CD4-positive, alpha-beta T cell treated with Interleukin-4 for 1 hour (primary cell): Measurements from ENCODE around the gene BTBD9.

Experiments used
- DNase-seq, 2 donors: peaks; one replicate each; pipeline ENCODE4 v3.0.0-alpha.2; 2020 to 2022

Gene BTBD9

DNA sequence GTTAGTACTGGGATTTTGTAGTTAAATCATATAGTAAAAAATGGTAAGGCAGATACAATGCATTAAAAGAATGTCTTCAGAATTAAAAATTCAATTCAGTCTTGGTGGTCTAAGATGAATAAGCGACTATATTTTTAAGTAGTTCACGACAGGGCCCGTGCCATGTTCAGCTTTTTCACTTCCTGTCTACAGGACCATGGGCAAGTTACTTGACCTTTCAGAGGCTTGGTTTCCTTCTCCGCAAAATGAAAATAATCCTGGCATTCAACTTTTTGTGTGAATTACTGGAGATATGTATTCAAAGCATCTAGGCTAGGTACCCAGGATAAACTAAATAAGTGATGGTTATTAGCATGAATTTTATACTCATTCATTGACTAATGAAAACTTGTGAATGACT is 216.0 kb downstream of the BTBD9 start:
- DNase-seq: no peak

DNA sequence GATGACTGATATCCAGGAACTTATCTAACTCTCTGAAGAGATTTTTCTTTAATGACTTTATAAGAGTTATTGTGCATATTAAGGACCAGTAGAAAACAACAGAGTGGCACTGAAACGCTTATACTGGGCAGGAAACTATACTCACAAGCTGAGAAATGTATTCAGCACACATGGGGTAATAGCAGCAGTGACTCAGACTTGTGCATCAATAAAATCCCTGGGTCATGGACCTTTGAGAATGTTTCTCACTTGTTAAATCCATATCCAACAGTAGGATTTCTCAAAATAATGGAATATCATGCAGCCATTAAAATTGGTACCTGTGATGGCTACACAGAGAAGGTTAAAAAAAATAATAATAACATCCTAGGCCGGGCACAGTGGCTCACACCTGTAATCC is 219.5 kb downstream of the BTBD9 start:
- no peak for DNase-seq

DNA sequence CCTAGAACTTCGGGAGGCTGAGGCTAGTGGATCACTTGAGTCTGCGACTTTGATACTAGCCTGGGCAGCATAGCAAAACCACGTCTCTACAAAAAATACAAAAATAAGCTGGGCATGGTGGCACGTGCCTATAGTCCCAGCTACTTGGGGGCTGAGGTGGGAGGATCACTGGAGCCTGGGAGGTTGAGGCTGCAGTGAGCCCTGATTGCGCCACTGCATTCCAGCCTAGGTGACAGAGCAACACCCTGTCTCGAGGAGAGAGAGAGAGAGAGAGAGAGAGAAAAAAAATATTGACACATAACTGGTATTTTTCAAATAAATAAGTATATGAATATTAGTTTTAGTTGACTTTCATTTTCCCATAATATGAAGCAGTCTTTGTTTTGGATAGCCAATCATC is 222.2 kb downstream of the BTBD9 start:
- no peak for DNase-seq

DNA sequence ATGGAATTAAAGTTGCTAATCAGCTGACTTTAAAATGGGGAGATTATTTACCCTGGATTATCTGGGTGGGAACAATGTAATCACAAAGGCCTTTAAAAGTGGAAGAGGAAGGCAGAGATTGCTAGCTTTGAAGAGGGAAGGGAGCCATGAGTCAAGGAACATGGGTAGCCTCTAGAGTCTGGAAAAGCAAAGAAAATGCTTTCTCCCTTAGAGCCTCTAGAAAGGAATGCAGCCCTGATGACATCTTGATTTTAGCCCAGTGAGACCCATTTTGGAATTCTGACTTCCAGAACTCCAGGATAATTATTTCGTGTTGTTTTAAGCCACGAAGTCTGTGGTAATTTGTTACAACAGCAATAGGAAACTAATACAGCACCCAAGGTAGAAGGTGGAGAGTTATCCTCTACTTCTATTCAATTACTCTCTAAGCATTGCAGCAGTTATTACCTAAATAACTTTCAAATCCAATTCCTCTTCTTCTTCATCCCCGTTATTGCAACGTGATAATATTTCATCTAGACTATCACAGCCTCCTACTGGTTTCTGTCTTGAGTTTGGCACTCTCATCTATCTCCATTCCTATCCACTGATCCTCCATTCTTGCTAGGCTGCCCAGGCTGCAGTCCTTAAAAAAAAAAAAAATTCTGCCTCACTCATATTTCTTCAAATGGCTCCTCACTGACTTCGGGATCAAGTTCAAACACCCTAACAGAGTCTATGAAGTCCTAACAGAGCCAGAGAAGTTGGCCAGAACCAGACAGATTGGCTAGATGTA is 224.3 kb downstream of the BTBD9 start:
- DNase-seq: no peak

DNA sequence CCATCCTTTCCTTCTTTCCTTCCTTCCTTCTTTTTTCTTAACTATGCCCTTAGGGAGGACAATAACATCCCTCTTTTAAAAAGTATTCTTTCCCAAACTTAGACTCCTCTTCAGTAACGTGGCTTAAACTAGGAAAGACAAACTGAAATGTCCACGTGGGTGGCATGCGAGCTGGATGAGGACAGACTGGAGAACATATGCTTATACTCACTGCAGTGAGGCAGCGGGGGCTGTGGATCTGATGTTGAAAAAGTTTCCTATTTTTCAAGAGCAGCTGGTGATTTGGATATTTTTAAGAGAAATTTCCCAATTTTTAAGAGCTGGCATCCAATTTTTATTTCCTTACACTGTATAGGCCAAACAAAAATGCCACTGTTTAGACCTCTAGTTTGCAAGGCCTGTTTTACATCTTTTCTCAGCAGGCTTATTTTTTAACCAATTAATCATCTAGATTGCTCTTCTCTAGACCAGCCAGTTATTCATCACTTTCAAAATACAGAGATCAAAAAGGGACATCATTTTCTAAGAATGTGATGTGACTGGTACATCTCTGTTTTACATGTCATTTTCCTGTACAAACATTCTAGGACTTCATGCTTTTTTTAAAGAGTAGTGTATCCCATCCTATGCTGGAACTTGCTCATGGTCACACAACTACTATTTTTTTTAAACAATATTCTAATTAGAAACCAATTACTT is 226.5 kb downstream of the BTBD9 start:
- DNase-seq: no peak

DNA sequence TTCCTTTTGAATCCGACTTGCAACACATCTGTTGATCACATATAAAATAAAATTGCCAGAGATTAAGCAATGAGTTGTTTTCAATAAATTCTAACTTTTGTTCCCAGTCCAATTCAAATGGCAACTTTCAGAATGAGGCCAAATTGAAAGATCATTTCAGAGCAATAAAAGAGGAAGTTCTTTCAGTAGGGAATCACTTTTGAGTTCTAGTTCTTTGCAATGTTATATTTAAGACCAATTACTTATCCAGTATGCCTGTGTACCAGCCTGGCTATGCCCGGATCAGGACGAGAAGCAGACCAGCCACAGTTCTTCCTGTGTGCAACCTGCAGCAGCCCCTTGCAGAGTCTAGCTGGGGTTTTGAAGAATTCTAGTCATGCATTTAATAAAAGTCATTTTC is 232.5 kb downstream of the BTBD9 start:
- DNase-seq: no peak

DNA sequence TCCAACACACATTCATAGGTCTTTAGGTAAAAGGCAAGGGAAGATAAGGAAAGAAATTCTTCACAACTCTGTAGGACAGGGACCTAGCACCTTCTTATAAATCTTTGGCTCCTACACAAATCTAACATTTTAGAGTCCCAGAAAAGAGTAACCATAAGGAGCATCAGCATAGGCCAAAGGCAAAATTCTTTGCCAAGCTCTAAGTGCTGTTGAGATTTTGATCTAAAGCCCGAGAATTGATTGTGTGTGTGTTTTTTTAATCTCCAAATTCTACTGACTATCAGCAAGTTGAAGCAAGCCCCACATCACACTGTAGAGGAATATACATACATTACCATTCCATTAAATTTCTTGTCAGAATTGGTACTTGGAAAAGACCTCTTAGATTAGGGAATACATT is 233.6 kb downstream of the BTBD9 start:
- DNase-seq: no peak

DNA sequence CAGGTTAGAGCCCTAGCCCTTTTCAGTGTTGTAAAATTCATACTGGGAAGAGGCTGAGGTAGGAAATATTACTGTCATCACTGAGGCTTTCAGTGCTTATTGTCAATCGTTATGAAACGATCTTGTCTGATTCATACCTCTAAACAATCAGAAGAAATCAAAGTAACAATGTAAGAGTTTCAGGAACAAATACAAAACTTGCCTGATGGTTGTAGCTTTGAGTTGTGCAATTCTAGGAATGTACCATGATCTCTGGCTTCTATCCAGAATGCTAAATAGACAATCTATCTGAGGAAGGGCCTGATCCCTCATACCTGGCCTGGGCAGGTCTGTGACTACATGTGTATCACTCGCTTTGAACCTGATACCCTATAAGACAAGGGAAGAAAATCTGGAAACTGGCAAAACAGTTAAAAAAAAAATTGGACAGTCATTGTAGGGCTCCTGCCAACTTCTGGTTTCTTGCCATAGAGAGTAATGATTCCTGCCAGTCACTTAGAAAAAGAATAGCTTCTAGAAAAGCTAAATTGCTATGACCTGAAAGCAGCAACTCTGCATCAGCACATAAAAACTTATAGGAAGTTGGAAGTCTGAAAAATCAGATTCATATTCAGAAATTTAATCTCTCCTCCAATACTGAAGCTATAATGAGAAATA is 234.7 kb downstream of the BTBD9 start:
- DNase-seq: no peak

DNA sequence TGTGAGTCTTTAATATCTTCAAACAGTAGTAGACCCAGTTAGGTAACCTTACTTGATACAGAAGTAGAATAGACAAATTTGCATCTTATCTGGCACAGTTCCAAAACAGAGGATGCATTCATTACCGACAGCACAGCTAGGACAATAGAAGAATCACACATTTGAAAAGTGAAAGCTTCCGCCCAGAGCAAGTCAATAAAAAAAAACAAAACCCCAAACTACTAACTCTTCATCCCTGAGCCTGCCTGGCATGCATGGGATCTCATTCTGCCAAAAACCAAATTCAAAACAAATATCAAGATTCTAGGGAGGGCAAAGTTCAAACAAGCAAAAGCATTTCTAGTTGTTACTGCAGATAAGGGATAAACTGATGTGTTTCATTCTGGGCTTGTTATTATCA is 235.4 kb downstream of the BTBD9 start:
- DNase-seq: no peak

DNA sequence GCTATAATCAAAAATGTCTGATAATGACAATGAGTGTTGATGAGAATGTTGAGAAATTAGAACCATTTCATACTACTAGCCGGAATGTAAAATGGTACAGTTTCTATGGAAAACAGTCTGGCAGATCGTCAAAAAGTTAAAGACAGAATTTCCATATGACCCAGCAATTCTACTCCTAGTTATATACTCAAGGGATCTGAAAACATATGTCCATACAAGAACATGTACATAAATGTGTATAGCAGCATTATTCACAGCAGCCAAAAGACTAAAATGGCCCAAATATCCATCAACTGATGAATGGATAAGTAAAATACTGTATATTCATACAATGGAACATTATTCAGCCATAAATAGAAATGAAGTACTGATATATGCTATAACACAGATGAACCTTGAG is 236.2 kb downstream of the BTBD9 start:
- no peak for DNase-seq

DNA sequence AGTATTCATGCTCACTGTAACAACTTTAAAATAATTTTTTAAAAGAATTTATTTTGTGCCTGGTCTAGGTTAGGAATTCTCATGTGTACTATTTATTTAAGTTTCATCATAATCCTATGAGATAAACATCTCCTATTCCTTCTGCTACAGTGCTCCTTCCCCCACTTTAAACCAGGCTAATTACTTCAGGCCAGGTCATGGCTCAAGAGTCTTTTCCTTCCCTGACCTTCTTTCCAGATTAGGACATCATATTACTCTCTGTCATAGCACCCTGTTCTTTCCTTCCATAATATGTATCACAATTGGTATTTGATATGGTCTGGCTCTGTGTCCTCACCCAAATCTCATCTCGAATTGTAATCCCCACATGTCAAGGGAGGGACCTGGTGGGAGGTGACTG is 239.0 kb downstream of the BTBD9 start:
- DNase-seq: no peak

DNA sequence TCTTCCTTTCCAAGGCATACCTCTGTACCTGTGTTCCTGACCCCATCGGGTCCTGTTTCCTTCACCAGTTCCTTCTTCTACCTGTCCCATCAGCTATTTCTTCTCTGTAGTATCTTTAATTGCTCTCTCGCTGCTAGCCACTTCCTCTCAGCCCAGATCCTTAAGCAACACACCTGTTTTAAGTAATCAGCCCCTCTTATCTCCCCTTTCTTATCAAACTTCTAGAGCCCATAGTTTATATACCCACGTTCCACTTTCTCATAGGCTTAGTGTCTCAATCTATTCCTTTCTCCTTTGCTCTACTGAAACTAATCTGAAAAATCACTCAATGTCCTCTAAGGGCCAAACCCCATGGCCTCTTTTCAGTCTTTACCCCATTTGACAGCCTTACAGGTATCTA is 239.6 kb downstream of the BTBD9 start:
- no peak for DNase-seq

DNA sequence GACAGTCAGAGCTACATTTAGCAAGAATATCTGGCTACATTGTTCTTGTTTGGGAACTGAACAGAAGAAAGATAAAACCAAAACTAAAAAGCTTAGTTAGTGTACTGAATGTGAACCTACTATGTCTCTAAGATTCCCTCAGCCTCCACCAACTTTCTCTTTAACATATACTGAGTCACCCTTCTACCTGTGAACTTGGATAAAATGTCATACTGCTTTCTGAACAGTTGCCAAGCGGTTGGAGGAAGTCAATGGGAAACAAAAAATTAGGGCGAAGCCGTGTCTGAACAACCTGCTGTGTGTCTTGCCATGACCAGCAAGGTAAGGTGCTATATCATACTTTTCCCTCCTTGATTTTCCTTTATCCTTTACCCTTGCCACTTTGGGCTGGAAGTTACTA is 243.5 kb downstream of the BTBD9 start:
- DNase-seq: no peak

DNA sequence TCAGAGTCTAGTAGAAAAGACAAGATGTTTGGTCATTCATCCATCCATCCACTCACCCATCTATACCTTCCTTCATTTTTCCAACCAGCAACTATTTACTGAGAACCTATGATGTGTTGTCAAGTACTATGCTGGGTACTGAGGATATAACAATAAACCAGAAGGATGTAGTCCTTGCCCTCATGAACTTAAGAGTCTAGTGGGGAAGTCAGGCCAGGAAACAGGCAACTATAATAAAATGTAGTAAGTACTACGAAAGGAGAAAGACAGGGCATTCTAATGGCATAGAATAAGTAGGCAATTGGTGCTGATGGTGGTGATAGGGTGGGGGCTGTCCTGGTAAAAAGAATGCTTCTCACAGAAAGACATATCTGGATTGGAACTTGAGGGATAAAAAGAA is 245.7 kb downstream of the BTBD9 start:
- DNase-seq: no peak

DNA sequence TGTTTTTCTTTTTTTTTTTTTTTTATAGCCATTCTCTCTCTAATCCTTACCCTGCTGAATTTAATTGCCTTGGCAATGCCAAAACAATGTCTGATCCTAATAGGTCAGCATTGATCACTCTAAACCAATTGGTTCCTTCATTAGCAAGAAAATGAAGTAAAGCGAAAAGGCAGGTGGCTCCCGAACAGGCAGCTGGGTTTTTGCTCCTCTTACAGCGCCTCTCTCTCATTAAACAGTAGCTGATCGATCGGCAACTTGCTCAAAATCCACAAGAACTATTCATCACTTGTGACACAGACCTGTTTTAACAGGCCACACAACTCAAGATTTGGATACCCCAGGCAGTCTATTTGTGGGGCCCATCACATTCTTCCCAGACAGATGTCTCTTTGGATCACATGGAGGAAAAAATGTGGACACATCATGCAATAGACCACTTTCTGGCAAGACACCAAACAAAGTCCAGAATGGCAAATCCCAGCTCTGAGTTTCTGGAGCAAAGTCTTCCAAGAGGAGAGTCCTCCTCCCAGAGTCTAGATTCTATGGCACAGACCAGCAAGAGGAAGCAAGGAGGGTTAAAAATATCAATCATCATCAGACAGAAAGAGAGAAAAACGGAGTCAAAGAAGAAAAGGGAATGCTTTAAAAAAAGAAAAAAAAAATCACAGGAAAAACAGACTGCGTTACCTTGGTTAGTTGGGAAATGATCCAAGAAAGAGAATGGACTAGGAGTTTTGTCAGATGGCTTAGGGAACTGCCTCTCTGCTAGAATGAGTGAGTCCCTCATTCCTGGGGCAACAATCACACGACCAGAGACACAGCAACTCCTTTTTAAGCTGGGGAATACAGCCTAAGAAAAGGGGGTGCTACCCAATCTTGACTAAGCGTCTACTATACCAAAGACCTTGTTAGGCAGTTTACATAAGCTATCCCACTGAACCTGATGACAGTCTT is 247.8 kb downstream of the BTBD9 start:
- no peak for DNase-seq

DNA sequence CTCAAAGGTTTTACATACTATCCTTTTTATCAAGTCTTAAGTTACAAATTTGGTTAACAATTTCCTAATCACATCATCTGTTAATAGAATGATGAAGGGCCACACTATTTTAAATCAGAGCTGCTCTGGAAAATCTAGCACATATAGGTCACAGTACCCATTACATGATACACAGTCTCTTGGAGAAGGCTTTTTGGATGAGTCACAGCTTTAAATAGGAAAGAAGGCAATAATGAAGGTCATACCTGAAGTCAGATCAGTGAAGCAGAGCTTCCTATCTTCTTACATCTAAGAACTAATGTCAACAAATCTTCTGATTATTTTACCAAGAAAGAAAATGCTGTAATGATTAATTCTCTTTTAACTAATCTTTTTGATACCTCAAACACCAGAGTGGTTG is 248.5 kb downstream of the BTBD9 start:
- no peak for DNase-seq

DNA sequence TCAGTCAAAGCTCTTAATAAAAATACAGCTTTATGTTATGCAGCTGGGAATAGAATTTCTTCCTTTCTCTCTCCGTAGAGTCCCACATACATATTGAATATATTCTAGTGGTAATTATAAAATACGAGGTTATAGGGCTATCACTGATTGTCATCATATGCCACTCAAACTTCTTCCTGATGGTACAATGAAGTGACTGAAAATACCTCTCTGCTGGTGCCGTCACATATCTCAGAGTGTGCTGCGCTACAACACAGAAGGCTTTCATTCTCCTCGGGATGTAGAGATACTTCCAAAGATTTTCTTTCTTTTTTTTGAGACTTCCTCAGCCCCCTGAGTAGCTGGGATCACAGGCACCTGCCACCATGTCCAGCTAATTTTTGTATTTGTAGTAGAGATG is 249.9 kb downstream of the BTBD9 start:
- DNase-seq: no peak

DNA sequence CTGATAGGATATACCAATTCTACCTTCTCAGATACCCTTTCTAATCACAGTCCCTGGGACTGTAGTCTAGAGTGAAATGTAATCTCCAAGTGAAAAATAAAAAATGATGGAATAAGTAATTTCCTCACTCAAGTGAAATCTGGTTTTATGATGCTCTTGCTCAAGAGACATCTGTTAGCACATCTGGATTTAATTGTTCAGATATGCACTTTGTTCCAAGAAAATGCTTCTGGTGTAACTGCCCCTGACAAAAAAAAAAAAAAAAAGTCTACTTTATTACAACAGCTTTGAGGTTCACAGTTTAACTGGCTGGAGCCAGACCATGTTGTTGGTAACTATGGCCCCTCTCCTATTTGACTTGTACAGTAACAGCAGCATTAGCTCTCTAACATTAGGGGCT is 251.8 kb downstream of the BTBD9 start:
- DNase-seq: no peak

DNA sequence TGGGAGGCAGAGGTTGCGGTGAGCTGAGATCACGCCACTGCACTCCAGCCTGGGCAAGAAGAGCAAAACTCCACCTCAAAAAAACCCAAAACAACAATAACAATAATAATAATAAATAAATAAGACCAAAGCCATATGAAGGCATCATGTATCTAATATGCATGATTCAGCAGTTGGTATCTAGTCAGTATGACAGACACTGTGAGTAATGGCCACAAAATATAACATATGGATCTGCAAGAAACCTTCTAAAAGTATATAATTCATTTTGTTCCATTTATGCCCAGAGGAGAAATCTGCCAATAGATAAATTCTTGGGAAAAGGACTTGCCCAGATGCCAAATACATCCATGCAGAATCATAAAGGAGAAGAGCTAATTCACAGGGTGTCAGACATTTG is 252.3 kb downstream of the BTBD9 start:
- no peak for DNase-seq

DNA sequence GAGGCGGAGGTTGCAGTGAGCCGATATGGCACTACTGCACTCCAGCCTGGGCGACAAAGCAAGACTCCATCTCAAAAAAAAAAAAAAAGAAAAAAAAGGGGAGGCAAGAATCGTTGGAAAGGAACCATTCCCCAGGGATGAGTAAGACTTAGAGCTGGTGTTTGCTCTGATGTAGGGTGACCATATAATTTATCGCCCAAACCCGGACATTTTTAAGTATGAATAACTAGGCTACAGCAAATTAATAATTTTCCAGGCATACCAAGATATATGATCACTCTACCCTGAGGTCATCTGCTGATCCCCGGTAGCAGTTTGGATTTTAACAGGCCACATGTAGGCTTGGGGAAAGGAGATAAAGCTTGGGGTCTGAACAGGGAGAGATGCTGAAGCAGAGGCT is 260.9 kb downstream of the BTBD9 start:
- DNase-seq: no peak

DNA sequence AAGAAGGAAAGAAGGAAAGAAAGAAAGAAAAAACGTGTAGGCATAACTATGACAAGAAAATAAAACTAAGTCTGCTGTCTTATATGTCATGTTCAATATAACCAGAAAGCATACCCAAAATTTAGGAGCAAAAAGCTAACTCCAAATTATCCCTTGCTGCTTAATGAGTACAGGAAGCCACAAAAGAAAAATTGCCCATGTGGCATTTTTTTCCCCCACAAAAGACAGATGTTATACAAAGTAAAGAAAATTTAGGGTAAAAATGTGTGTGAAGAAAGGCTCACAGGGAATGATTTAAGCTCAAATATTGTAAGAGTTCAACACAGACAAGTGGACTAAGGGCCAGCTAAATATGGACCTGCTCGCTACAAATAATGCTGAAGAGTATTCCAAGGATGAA is 263.8 kb downstream of the BTBD9 start:
- DNase-seq: no peak

DNA sequence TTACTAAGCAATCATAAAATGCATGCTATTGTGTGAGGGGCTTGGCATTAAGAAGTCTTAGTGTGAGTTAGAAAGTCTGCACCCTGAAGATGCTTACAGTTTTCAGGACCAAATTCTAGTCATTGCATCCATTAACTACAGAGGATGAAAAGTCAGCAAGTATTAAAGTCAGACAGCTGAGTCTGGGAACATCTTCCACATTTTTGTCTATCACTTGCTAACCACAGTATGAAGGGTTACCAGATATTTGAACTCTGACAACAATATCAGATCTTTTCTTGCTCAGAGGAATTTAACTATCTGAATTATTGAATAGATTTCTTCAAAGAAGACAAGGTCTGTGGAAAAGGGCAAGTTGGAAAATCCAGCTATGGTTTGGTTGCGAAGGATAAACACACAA is 264.4 kb downstream of the BTBD9 start:
- no peak for DNase-seq

DNA sequence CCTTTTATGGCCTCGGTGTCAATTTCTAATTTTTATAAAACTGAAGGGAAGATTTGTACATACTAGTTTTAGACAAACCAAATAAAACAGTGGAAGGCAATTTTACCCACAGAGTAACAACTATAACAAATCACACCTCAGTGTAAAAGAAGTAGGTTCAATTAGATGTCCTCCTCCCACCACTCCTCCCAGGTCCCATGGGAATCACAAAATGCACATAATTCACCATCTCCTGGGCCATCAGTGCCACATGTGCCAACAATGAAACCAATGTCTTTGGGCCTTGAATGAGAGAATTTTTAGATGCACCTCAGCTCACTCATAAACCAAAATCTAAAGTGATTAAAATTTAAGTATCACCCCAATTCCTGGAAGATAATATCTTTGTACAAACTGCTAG is 267.8 kb downstream of the BTBD9 start:
- no peak for DNase-seq
